GM13976 (cell line): ENCODE results near the gene MARCKSL1.

ENCODE experiments used
- DNase-seq: peaks from one replicate; pipeline ENCODE4 v3.0.0; 2012; ENCODE audit warnings: low spot score
- in situ Hi-C: fragments of 300-500 bp; cut with MboI; formaldehyde crosslinking; loops from one replicate; pipeline ENCODE4 v1.12.0; 2022; ENCODE audit warnings: low sequenced_read_pairs, mixed read lengths, inconsistent platforms; ENCODE audit not compliant: unreplicated experiment
- TF ChIP-seq, protein P1 (sequence below): IDR thresholded peaks from 2 replicates; pipeline ENCODE4 v1.5.1; 2012; ENCODE audit warnings: borderline replicate concordance, mild to moderate bottlenecking; ENCODE audit not compliant: insufficient read depth; ENCODE audit errors: extremely low read depth, missing control alignments, control extremely low read depth

The MARCKSL1 gene

DNA sequence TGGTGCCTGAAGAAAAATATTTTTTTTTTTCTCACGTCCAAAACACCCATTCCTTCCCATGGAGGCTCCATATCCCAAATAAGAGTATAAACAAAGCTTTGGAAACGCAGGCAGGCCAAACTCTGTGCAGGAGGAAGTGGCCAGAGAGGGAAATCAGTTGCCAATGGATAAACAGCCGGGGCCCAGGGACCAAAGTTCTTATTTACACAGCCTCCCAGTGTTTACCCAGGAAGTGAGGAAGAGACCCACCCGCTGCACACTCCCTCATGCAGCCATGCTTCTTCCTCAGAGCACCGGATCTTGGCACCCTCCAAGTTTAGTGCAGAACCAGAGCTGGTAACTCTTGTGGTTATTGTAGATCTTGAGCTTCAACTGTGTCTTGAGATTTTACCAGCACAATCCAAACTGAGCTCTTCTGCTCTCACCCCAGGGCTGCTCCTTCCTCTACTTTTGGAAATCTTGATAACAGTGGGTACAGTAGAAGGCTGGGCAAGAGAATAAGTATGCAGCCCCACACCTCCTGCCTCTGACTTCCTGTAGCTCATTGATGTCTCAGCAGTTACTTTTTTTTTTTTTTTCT is 14.2 kb downstream of the MARCKSL1 start:
- DNase-seq = no peak
- in situ Hi-C loops = no loop called here
- TF ChIP-seq, protein P1, sequence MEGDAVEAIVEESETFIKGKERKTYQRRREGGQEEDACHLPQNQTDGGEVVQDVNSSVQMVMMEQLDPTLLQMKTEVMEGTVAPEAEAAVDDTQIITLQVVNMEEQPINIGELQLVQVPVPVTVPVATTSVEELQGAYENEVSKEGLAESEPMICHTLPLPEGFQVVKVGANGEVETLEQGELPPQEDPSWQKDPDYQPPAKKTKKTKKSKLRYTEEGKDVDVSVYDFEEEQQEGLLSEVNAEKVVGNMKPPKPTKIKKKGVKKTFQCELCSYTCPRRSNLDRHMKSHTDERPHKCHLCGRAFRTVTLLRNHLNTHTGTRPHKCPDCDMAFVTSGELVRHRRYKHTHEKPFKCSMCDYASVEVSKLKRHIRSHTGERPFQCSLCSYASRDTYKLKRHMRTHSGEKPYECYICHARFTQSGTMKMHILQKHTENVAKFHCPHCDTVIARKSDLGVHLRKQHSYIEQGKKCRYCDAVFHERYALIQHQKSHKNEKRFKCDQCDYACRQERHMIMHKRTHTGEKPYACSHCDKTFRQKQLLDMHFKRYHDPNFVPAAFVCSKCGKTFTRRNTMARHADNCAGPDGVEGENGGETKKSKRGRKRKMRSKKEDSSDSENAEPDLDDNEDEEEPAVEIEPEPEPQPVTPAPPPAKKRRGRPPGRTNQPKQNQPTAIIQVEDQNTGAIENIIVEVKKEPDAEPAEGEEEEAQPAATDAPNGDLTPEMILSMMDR = no peak

DNA sequence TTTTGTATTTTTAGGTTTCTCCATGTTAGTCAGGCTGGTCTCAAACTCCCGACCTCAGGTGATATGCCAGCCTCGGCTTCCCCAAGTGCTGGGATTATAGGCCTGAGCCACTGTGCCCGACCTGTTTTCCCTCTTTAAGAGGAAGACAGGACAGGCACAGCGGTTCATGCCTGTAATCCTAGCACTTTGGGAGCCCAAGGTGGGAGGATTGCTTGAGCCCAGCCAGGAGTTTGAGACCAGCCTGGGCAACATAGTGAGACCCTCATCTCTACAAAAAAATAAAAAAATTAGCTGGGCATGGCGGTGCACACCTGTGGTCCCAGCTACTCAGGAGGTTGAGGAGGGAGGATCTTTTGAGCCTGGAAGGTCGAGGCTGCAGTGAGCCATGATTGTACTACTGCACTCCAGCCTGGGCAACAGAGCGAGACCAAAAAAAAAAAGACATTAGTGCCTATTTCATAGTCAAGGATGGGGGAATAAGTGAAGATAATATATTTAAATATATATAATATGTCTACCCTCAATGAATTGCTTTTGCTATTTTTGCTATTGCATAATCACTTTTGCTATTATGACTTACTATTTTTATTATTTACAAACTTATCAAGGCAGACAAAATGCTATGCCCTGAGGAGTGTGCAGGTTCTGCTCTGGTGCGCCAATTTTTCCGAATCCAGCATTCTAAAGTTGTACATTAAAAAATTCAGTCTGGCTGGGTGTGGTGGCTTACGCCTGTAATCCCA is 17.7 kb downstream of the MARCKSL1 start:
- no peak for DNase-seq
- in situ Hi-C loops = no loop called here
- TF ChIP-seq, protein P1 = no peak

DNA sequence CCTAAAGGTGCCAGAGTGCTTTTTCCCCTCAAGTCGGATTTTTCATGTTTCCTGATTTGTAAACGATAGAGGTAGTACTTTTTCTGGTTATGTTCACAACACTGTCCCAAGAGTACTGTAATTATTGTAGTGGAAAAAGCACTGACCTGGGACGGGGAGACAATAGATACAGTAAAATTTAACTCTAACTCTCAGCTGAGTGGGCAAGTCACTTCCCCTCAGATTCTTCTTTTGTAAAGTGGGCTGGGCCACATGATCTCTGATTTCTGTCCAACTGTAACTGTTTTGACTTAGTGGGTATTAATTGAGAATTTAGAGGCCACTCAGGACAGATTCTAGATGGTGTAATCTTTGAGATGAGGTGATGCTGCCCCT is 19.1 kb downstream of the MARCKSL1 start:
- in situ Hi-C loops = no loop called here
- TF ChIP-seq, protein P1 = no peak
- no peak for DNase-seq

DNA sequence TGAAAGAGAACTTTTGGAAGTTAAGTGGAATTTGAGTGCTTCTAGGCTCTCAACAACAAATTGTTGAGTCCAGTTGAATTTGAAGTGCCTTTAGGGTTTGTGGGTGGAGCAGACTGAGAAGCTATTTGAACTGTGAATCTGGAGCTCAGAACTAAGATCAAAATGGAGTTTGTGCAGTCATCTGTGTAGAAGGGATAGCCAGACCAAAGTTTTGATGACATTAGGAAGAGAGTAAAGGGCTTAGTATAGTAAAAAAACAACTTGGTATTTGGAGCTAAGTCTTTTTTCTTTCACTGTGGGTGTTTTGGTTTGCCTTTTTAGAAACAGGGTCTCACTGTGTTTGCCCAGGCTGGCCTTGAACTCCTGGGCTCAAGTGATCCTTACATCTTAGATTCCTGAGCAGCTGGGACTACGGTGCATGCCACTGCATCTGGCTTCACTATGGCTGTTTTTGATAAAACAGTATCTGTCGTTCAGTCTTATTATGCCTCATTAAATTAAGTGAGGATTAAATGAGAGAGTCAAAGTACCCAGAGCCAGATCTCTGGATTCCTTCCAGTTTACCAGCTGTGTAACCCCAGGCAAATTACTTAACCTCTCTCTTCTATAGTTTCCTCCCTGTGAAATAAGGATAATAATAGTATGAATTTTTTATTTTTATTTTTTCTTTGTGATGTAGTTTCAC is 24.2 kb downstream of the MARCKSL1 start:
- TF ChIP-seq, protein P1 = no peak
- no peak for DNase-seq
- in situ Hi-C loops = no loop called here

DNA sequence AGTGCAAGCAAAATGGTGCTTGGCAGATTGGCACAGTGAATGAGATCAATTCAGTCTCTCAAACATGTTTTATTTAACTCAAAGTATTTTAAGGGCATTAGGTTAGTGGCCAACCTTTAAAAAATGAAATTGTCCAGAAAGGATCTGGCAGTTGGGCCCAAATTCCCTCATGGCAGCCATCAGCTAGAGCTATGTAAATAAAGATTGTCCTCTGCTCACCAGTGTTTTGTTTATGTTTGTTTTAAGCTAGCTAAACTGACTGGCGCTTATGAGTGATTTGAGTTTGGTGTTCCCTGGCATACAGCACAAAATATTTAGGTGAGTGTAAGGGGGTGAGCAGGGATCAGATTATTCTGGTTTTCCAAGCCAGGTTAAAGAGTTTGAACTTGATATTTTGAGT is 26.1 kb downstream of the MARCKSL1 start:
- TF ChIP-seq, protein P1 = no peak
- no peak for DNase-seq
- in situ Hi-C loops = no loop called here

DNA sequence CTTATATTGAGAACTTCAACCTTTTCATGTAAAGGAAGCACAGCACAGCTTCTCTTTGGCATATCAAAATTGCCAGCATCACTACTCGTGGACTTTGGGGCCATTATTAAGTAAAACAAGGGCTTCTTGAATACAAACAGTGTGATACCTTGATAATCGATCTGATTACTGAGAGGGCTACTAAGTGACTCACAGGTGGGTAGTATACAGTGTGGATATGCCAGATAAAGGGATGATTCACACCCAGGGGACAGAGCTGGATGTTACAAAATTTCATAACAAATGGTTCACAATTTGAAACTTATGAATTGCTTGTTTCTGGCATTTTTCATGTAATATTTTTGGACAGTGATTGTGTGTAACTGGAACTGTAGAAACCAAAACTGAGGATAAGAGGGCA is 28.7 kb downstream of the MARCKSL1 start:
- DNase-seq = no peak
- in situ Hi-C loops = no loop called here
- TF ChIP-seq, protein P1 = no peak
